ENCODE results near the gene IMMP2L.
A peak's percentile ranks its signal among the peaks of the same experiment; 100 is the strongest.
"Not testable (repeated sequence)": the region's sequence is repeated elsewhere in the genome, so short reads cannot be mapped to it uniquely, and the experiment has no call there.

Gene IMMP2L

DNA sequence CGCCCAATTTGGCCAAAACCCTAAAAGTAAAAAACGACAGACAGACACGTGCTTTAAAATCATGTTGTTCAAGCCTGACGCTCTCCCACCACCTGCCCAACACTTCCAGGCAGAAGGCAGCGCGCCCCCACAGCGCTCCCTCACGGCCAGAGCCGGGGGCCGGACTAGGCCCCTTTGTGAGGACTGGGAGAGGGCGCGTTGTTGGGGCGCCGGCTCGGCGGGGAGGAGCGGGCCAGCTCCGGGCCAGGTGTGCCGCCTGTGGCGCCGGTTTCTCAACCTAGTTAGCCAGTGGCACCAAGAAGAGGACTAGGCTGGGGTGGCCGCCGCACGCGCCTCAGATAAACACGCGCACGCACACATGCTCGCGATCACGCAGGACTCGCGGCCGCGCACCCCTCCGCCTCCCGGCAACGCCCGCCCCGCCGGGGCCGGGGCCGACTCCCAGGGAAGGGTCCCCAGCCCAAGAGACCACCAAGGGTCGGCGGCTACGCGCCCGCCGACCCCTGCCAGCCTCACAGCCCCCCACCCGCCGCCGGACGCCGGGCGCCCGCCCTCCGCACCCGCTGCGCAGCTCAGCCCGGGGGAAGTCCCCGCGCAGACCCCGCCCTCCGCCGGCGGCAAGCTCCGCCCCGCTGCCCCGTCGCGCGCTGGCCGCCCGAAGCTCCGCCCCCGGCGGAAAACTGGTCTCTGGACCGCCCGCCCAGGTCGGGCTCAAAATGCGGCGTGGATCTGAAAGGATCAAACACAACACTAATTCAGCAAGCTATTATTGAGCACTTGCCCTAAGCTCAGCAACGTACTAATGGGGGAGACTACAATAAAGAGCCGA is at the start of gene IMMP2L:
Gene IMMP2L (minus strand): TSS at position 589 of the 829 bp plus-strand sequence.
- peak; percentile 83 for DNase-seq

GRCh38 chr7:111609483-111610254 is 47.4 kb upstream of the IMMP2L start:
- DNase-seq: not testable (repeated sequence)

GRCh38 chr7:111607621-111608020 is 45.3 kb upstream of the IMMP2L start:
- no peak for DNase-seq

- DNase-seq: no peak
Observed at GRCh38 chr7:111605246-111605645, 43.0 kb upstream of the IMMP2L start.

- DNase-seq: no peak
Observed at GRCh38 chr7:111600091-111600490, 37.8 kb upstream of the IMMP2L start.

DNA sequence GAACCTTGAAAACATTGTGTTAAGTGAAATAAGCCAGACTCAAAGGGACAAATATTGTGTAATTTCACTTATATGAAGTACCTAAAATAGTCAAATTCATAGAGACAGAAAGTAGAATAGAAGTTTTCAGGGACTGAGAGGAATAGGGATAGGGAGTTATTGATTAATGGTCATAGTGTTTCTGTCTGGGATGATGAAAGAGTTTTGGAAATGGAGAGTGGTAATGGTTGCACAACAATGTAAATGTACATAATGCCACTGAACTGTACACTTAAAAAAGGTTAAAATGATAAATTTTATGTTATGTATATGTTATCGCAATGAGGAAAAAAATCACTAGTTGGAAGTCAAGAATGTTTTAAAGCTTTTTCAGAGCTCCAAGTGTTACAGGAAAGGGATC is 33.5 kb upstream of the IMMP2L start:
- DNase-seq: no peak

DNA sequence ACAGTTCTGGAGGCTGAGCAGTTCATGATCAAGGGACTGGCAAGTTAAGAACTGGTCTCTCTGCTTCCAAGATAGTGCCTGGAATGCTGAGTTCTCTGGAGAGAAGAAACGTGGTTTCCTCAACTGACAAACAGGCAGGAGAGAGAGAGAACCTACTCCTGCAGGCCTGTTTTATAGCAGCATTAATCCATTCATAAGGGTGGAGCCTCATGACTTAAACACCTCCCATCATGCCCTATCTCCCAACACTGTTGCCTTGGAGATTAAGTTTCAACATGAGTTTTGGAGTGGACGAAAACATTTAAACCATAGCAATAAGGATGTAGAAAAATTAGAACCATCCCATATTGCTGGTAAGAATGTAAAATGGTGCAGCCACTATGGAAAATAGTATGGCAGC is 32.3 kb upstream of the IMMP2L start:
- no peak for DNase-seq

GRCh38 chr7:111593343-111593742 is 31.1 kb upstream of the IMMP2L start:
- no peak for DNase-seq

GRCh38 chr7:111588065-111588433 is 25.8 kb upstream of the IMMP2L start:
- DNase-seq: no peak

DNA sequence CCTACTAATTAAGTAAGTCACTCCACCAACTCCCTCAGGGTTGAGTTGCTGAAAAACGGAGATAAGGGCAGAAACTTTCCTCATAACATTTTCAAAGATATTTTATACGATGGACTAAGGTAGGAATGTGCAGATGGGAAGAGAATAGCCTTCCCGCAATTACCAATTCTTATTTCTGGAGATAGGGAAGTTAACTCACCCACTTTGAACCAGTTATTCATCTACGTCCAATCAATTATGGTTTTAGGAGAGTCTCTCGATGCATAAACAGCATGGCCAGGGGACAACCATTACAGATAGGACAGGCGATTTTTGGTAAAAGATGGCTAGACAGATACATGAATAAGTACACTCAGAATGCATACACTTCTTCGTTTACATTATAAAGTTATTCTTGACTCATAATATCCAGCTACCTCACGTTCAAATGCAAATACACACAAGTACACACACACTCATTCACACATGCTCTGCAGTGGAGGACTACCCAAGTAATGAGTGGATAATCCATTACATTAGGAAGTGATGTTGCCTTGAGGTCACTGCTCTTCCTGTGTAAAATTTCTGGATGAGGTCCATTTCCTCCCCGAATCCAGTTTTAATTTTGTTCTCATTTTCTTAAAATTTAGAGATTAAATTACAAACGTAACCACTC is 25.2 kb upstream of the IMMP2L start:
- no peak for DNase-seq

DNA sequence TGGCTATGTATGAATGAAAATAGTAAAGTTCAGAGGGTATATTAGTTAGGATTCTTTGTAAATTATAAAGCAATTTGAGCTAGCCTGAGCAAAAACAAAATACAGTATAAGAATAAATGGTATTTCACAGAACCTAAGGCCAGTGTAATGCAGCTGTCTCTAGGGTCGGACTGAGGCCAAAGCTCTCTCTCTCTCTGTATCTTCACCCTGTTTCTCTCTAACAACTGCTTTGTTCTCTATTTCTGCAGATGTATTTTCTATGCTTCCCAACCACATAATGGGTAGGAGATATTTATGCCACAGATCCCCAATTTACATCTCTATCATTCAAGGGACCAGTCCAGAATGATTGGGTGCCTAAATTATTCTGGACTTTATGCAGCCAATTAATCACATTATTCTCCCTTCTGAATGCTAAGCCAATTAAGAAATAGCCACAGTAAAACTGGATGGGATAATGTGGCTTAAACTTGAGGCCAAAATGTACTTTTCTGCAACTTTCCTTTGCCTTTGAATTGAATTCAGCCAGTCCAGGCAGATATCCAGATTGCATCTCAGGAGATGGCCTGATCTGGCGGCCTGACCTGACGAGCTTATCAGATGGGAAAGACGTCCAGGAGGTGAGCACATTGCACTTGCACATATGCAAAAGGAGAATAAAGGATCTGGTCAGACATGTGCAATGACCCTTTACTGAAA is 24.6 kb upstream of the IMMP2L start:
- no peak for DNase-seq

DNA sequence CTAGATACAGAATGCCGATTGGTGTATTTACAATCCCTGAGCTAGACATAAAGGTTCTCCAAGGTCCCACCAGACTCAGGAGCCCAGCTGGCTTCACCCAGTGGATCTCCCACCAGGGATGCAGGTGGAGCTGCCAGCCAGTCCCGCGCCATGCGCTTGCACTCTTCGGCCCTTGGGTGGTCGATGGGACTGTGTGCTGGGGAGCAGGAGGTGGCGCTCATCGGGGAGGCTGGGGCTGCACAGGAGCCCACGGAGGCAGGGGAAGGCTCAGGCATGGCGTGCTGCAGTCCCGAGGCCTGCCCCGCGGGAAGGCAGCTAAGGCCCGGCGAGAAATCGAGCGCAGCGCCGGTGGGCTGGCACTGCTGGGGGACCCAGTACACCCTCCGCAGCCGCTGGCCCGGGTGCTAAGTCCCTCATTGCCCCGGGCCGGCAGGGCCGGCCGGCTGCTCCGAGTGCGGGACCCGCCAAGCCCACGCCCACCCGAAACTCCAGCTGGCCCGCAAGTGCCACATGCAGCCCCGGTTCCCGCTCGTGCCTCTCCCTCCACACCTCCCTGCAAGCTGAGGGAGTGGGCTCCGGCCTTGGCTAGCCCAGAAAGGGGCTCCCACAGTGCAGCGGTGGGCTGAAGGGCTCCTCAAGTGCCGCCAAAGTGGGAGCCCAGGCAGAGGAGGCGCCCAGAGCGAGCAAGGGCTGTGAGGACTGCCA is 19.6 kb upstream of the IMMP2L start:
- DNase-seq: not testable (repeated sequence)

- not testable (repeated sequence) for DNase-seq
Observed at GRCh38 chr7:111581207-111581606, 18.9 kb upstream of the IMMP2L start.

DNA sequence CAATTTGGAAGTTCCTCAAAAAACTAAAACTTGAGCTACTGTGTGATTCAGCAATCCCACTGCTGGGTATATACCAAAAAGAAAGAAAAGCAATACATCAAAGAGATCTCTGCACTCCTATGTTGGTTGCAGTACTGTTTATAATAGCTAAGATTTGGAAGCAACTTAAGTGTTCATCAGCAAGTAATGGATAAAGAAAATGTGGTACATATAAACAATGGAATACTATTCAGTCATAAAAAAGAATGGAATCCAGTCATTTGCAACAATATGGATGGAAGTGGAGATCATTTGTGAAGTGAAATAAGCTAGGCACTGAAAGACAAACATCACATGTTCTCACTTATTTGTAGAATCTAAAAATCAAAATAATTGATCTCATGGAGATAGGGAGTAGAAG is 16.5 kb upstream of the IMMP2L start:
- DNase-seq: no peak

- DNase-seq: no peak
Observed at GRCh38 chr7:111571720-111572119, 9.4 kb upstream of the IMMP2L start.

- no peak for DNase-seq
Observed at GRCh38 chr7:111568870-111569462, 6.7 kb upstream of the IMMP2L start.

DNA sequence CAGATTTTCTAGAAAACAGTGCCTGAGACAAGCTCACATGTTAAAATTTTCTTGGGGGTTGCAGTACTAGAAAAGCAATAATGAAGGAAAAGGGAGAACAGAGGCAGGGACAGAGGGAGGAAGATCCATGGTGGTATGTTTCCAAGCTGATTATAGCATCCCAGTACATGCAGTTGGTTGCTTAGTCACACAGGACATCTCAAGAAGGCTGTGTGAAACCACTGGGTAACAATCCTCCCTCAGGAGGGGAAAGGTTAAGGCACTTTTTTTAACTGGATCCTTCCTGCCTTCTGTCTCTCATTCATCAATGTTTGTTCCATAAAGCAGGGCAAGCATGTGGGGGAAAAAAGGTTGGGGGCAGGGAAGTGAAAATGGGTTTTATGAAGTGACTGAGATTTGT is 6.1 kb upstream of the IMMP2L start:
- DNase-seq: no peak

DNA sequence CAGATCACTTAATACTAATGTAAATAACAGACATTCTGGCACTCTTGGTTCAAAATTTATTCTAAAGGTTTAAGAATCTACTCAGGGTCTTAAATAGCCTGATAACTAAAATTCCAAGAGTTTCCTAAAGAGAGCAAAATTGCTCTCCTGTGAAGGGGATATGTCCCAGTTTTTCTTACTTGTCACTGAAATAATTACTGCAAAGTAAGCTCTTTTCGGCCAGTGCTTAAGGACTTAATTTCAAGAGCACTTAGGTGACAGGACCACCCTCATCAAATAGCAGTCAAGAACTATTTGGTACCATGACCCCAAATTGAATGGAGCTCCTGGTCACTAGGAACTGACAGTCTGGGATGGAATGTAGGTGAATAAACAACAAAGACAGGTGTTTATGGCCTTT is 1.8 kb upstream of the IMMP2L start:
- DNase-seq: no peak

DNA sequence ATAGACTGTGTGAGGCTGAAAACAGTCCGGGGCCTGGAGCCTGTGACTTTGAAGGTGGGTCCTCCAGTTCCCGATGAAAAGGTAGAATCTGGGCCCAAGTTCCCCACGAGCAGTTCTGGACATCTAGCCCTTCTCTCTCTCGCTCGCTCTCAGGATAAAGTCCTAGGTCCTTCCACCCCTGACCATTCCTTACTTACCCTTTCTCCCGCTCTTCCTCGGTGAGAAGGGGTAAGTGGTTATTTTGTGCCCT is 713 bp downstream of the IMMP2L start:
- DNase-seq: no peak

DNA sequence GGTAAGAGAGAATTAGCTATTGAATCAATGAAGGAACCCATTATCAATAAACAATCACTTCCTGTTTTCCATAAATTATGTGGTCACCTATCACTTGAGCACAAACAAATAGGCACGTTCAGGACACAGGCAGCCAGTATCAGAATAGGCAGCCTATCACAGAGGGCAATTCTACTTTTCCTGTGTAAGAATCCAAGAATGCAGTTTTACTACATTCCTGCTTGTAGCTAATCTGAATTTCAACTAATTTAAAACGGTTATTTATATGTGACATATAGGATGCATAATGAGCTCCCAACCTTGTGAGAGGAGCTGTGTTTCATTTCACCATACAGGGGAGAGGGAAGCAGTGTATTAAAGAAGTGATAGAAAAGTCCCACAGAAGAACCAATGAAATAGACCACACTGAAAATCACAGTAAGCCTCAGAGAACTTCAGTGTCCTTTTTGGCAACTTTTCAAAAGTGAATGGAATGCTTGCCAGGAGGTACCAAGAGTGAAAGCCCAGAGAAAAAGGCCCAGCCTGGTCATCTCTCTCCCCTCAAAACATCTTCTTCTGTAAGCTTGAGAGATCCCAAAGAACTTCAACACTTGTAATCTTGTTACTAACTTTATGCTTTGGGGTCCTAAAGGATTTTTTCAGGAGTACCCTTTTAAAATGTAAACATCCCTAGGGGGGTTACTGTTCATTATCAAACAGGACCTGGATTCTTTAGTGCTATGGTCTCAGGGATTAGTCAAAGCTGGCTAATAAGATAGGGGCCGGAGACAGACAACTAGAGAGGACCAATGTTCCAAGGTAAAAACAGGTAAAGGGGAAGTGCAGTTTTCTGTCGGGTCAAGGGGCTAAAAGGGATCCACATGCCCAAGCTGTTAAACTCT is 1.3 kb downstream of the IMMP2L start:
- DNase-seq: no peak

GRCh38 chr7:111558991-111559390 is 3.3 kb downstream of the IMMP2L start:
- no peak for DNase-seq
